ENCODE measurements around the gene DLD. TPM values are rescaled to one million over a fixed set of nuclear protein-coding genes. Genes with fewer than 3 reads are reported as not detected.

DLD gene
- polyA plus RNA-seq, 1 donor (not counting 4 experiments of a cell fraction or from before 2014, with no cell fraction given), result 153 TPM

DNA sequence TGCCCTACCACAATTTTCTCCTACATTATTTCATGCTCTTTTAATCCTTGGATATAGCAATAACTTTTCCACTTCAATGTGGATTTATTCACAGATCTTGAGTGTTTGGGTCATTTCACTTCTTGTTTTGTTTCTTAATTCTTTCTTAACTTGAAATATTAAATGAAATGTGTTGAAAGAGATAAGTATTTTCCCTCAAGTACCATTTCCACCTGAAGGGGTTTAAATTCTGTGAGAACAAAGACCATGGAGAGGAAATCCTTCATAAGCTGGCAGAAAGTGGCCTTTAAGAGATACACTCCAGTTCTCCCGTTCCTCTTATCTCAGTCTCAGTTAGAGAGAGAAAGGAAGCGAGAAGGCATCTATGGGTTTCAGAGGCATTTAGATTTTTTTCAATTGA is 14.1 kb upstream of the DLD start:
- Histone ChIP-seq H3K27me3 (ENCODE audit: control insufficient read depth, extremely low read depth, insufficient read depth, low read length) (no peaks in the 10 kb centered on the region), H3K9ac (ENCODE audit: control insufficient read depth, extremely low read depth, insufficient read depth, low read length) (no peak overlapping the region)

GRCh38 chr7:107877731-107878382 is 13.1 kb upstream of the DLD start:
- no peak for FAIRE-seq
- TF ChIP-seq CTCF (optimal IDR thresholded peaks at IDR 0.05 in 1 of 3, IDR thresholded peaks at IDR 0.05 in 1 of 3, conservative IDR thresholded peaks at IDR 0.05 in 1 of 3; ENCODE audit: extremely low read depth in 1 of 3, insufficient read depth in 2 of 3, low read length in 3 of 3) (no peak), EZH2 (IDR thresholded peaks at IDR 0.05; ENCODE audit: low read length) (no peak)
- no peak for DNase-seq (ENCODE audit: low read depth, low spot score)
- Histone ChIP-seq H3K79me2 (ENCODE audit: control insufficient read depth, insufficient read depth, low read length) (no peaks in the 10 kb centered on the region), H3K4me3 (ENCODE audit: control insufficient read depth in 2 of 3, extremely low read depth in 1 of 3, insufficient read depth in 2 of 3, low read depth in 1 of 3, low read length in 3 of 3) (no peak overlapping the region), H3K27me3 (ENCODE audit: control insufficient read depth, extremely low read depth, insufficient read depth, low read length) (no peaks in the 10 kb centered on the region), H3K27ac (ENCODE audit: control insufficient read depth, insufficient read depth, low read length) (no peak overlapping the region), H2AFZ (ENCODE audit: control insufficient read depth, low read length) (no peak overlapping the region), H3K4me1 (ENCODE audit: control insufficient read depth, extremely low read depth, insufficient read depth, low read length) (peaks cover 3% of the 10 kb centered on the region), H3K4me2 (ENCODE audit: control insufficient read depth, extremely low read depth, insufficient read depth, low read depth, low read length) (no peak overlapping the region), H3K9ac (ENCODE audit: control insufficient read depth, extremely low read depth, insufficient read depth, low read length) (no peak overlapping the region), H3K9me1 (ENCODE audit: control insufficient read depth, extremely low read depth, insufficient read depth, low read length) (no peaks in the 10 kb centered on the region), H4K20me1 (ENCODE audit: control insufficient read depth, extremely low read depth, insufficient read depth, low read length) (no peaks in the 10 kb centered on the region), H3K9me3 (ENCODE audit: control insufficient read depth, low read depth, low read length) (no peaks in the 10 kb centered on the region), H3K36me3 (ENCODE audit: control insufficient read depth in 2 of 2, extremely low read depth in 1 of 2, insufficient read depth in 2 of 2, low read length in 2 of 2) (no peaks in the 10 kb centered on the region)
- dilution Hi-C loops (cut with MboI; ENCODE audit: extremely low pct_ligation_motif_present, low sequenced_read_pairs), result no loop called here

More for the DNA sequence above, 14.1 kb upstream of the DLD start:
- no peaks in the 10 kb centered on the region for H4K20me1 ChIP-seq (ENCODE audit: control insufficient read depth, extremely low read depth, insufficient read depth, low read length)
- no peak overlapping the region for H3K4me3 ChIP-seq (ENCODE audit: control insufficient read depth in 2 of 3, extremely low read depth in 1 of 3, insufficient read depth in 2 of 3, low read depth in 1 of 3, low read length in 3 of 3)
- no peak for DNase-seq (ENCODE audit: low read depth, low spot score)
- H3K4me1 ChIP-seq (ENCODE audit: control insufficient read depth, extremely low read depth, insufficient read depth, low read length), result peaks cover 3% of the 10 kb centered on the region
- H3K36me3 ChIP-seq (ENCODE audit: control insufficient read depth in 2 of 2, extremely low read depth in 1 of 2, insufficient read depth in 2 of 2, low read length in 2 of 2), result no peaks in the 10 kb centered on the region
- H3K79me2 ChIP-seq (ENCODE audit: control insufficient read depth, insufficient read depth, low read length), result no peaks in the 10 kb centered on the region
- no peaks in the 10 kb centered on the region for H3K9me3 ChIP-seq (ENCODE audit: control insufficient read depth, low read depth, low read length)
- H2AFZ ChIP-seq (ENCODE audit: control insufficient read depth, low read length), result no peak overlapping the region
- dilution Hi-C loops (cut with MboI; ENCODE audit: extremely low pct_ligation_motif_present, low sequenced_read_pairs), result no loop called here
- H3K9me1 ChIP-seq (ENCODE audit: control insufficient read depth, extremely low read depth, insufficient read depth, low read length), result no peaks in the 10 kb centered on the region
- FAIRE-seq, result no peak
- no peak overlapping the region for H3K4me2 ChIP-seq (ENCODE audit: control insufficient read depth, extremely low read depth, insufficient read depth, low read depth, low read length)
- TF ChIP-seq CTCF (optimal IDR thresholded peaks at IDR 0.05 in 1 of 3, IDR thresholded peaks at IDR 0.05 in 1 of 3, conservative IDR thresholded peaks at IDR 0.05 in 1 of 3; ENCODE audit: extremely low read depth in 1 of 3, insufficient read depth in 2 of 3, low read length in 3 of 3) (no peak), EZH2 (IDR thresholded peaks at IDR 0.05; ENCODE audit: low read length) (no peak)
- no peak overlapping the region for H3K27ac ChIP-seq (ENCODE audit: control insufficient read depth, insufficient read depth, low read length)
